Measurements from ENCODE around the gene UBE3A. TPM values are rescaled to one million over a fixed set of nuclear protein-coding genes. Genes with fewer than 3 reads are reported as not detected.
A peak's percentile ranks its signal among the peaks of the same experiment; 100 is the strongest.

The UBE3A gene
- total RNA-seq, 2 experiments from 2014 or later: 124 to 126 TPM

DNA sequence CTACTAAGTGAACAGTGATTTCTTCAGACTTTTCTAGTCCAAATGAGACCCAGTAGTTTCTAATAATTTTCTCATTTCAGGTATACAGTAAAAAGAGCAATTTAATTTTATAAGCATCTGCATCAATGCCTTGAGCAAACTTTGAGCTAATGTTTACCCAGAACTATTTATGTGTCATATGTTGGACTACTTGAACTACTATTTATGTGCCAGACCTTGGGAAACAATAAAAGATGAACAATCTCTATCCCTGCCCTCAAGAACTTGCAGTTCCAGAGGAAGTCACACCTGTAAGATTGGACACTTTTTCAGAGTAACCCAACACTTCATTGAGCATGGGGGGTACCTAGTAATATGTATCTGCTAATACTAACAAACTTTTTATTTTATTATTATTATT lies 2.3 kb upstream of the UBE3A start:
- TF ChIP-seq CTCF (IDR thresholded peaks at IDR 0.05): no peak
- Mint-ChIP-seq H3K36me3 (ENCODE audit: low read depth) (peaks cover 9% of the 10 kb centered on the region), H3K27ac (no peak overlapping the region), H3K4me3 (peak overlapping the region; percentile 81), H3K9me3 (no peaks in the 10 kb centered on the region), H3K4me1 (ENCODE audit: low read depth) (peaks cover 24% of the 10 kb centered on the region), H3K27me3 (peaks cover 5% of the 10 kb centered on the region)
- intact Hi-C loops (cut with DNase I, micrococcal nuclease): loop anchor here in 1 of 2 experiments (5.0 kb wide), 1 partner anchor 641 kb away; no protein-coding TSS in a partner anchor
- no peak overlapping the region for H3K4me3 ChIP-seq (ENCODE audit: low read length)
- H3K27ac ChIP-seq (ENCODE audit: low read depth in 1 of 2, low read length in 2 of 2): no peak overlapping the region
- no peaks in the 10 kb centered on the region for H3K36me3 ChIP-seq (ENCODE audit: insufficient read depth, low read length)
- H3K9me3 ChIP-seq (ENCODE audit: control insufficient read depth in 1 of 2, insufficient read depth in 1 of 2, low read length in 2 of 2): no peaks in the 10 kb centered on the region
- CTCF ChIA-PET: no interaction called here
- POLR2A ChIA-PET: no interaction called here
- no peaks in the 10 kb centered on the region for H3K27me3 ChIP-seq (ENCODE audit: control insufficient read depth in 1 of 2, insufficient read depth in 2 of 2, low read length in 2 of 2)
- peaks cover 12% of the 10 kb centered on the region for H3K4me1 ChIP-seq (ENCODE audit: insufficient read depth, low read length)
- ATAC-seq (ENCODE audit: poor library complexity) (no peak), DNase-seq (no peak)

- H3K36me3 Mint-ChIP-seq (ENCODE audit: low read depth): peaks cover 9% of the 10 kb centered on the region
- H3K27ac Mint-ChIP-seq: peak overlapping the region; percentile 95
- no peaks in the 10 kb centered on the region for H3K27me3 ChIP-seq (ENCODE audit: control insufficient read depth in 1 of 2, insufficient read depth in 2 of 2, low read length in 2 of 2)
- ATAC-seq (ENCODE audit: poor library complexity) (no peak), DNase-seq (peak in 2 of 14 experiments; percentile 13 to 41)
- ChIA-PET CTCF (interaction anchor here (1.6 kb wide), 1 partner anchor 77 kb away, joined by 3 read pairs; no protein-coding TSS in a partner anchor), POLR2A (interaction anchor here (0.9 to 1.3 kb wide), 2 partner anchors 29 to 483 kb away, joined by 3 to 5 read pairs; no protein-coding TSS in a partner anchor)
- H3K4me1 Mint-ChIP-seq (ENCODE audit: low read depth): peaks cover 41% of the 10 kb centered on the region
- intact Hi-C loops (cut with DNase I, micrococcal nuclease): loop anchor here (5.0 kb wide), 2 partner anchors 482 to 643 kb away; no protein-coding TSS in a partner anchor
- no peaks in the 10 kb centered on the region for H3K9me3 ChIP-seq (ENCODE audit: control insufficient read depth in 1 of 2, insufficient read depth in 1 of 2, low read length in 2 of 2)
- peak overlapping the region; percentile 82 for H3K4me3 ChIP-seq (ENCODE audit: low read length)
- H3K4me1 ChIP-seq (ENCODE audit: insufficient read depth, low read length): peaks cover 12% of the 10 kb centered on the region
- H3K4me3 Mint-ChIP-seq: peak overlapping the region; percentile 90
- no peaks in the 10 kb centered on the region for H3K9me3 Mint-ChIP-seq
- H3K36me3 ChIP-seq (ENCODE audit: insufficient read depth, low read length): peaks cover 2% of the 10 kb centered on the region
- no peaks in the 10 kb centered on the region for H3K27me3 Mint-ChIP-seq
- peak overlapping the region; percentile 39 to 67 for H3K27ac ChIP-seq (ENCODE audit: low read depth in 1 of 2, low read length in 2 of 2)
- no peak for TF ChIP-seq CTCF (IDR thresholded peaks at IDR 0.05)
Measured at GRCh38 chr15:25439369-25439836, 579 bp upstream of the UBE3A start.

GRCh38 chr15:25437777-25438600 lies 835 bp downstream of the UBE3A start:
- peaks cover 56% of the 10 kb centered on the region for H3K4me1 Mint-ChIP-seq (ENCODE audit: low read depth)
- H3K27ac ChIP-seq (ENCODE audit: low read depth in 1 of 2, low read length in 2 of 2): peak overlapping the region; percentile 58 to 92
- peak; percentile 16 for ATAC-seq (ENCODE audit: poor library complexity)
- POLR2A ChIA-PET: no interaction called here
- TF ChIP-seq CTCF (IDR thresholded peaks at IDR 0.05): peak; percentile 21
- no peaks in the 10 kb centered on the region for H3K9me3 Mint-ChIP-seq
- CTCF ChIA-PET: interaction anchor here (1.6 kb wide), 1 partner anchor 75 kb away, joined by 3 read pairs; no protein-coding TSS in a partner anchor
- peak overlapping the region; percentile 95 for H3K27ac Mint-ChIP-seq
- no peaks in the 10 kb centered on the region for H3K27me3 ChIP-seq (ENCODE audit: control insufficient read depth in 1 of 2, insufficient read depth in 2 of 2, low read length in 2 of 2)
- DNase-seq: peak; percentile 25 to 70 (median 36)
- peaks cover 2% of the 10 kb centered on the region for H3K36me3 ChIP-seq (ENCODE audit: insufficient read depth, low read length)
- H3K27me3 Mint-ChIP-seq: no peaks in the 10 kb centered on the region
- peak overlapping the region; percentile 82 for H3K4me3 ChIP-seq (ENCODE audit: low read length)
- peaks cover 16% of the 10 kb centered on the region for H3K4me1 ChIP-seq (ENCODE audit: insufficient read depth, low read length)
- intact Hi-C loops (cut with DNase I, micrococcal nuclease): loop anchor here (5.0 kb wide), 2 partner anchors 481 to 644 kb away; no protein-coding TSS in a partner anchor
- peaks cover 10% of the 10 kb centered on the region for H3K36me3 Mint-ChIP-seq (ENCODE audit: low read depth)
- no peaks in the 10 kb centered on the region for H3K9me3 ChIP-seq (ENCODE audit: control insufficient read depth in 1 of 2, insufficient read depth in 1 of 2, low read length in 2 of 2)
- peak overlapping the region; percentile 99 for H3K4me3 Mint-ChIP-seq

Measured in CD4-positive, alpha-beta T cell (primary cell).